BE2C (cell line): ENCODE data around the gene LCT.

Experiments used
- DNase-seq: peaks from one replicate; pipeline ENCODE4 v3.0.0-alpha.2; 2020
- H3K27me3 ChIP-seq: fragments of 250-450 bp; sonication (Bioruptor Pico); 2 replicates; pipeline ENCODE4 v1.5.1; 2020; ENCODE audit warnings: mild to moderate bottlenecking
- H3K36me3 ChIP-seq: fragments of 250-450 bp; sonication (Bioruptor Pico); 2 replicates; pipeline ENCODE4 v1.5.1; 2020; ENCODE audit warnings: mild to moderate bottlenecking
- H3K4me1 ChIP-seq: fragments of 250-450 bp; sonication (Bioruptor Pico); 2 replicates; pipeline ENCODE4 v1.5.1; 2020
- H3K4me3 ChIP-seq: 2 replicates; pipeline ENCODE4 v1.5.1; 2011; ENCODE audit warnings: low read depth, low read length
- H3K9me3 ChIP-seq: fragments of 250-450 bp; sonication (Bioruptor Pico); 2 replicates; pipeline ENCODE4 v1.5.1; 2020
- CTCF ChIP-seq: IDR thresholded peaks from 2 replicates; pipeline ENCODE4 v1.5.1; 2012; ENCODE audit warnings: mild to moderate bottlenecking, low read depth, low read length

The LCT gene

GRCh38 chr2:135786823-135787222, 50.2 kb downstream of the LCT start:
- Histone ChIP-seq H3K36me3 (no peaks in the 10 kb centered on the region), H3K4me1 (no peaks in the 10 kb centered on the region), H3K4me3 (no peak overlapping the region), H3K9me3 (no peaks in the 10 kb centered on the region), H3K27me3 (no peaks in the 10 kb centered on the region)
- DNase-seq = no peak
- TF ChIP-seq CTCF = no peak

- DNase-seq = no peak
- TF ChIP-seq CTCF = peak; percentile 20; the same call in 1 of the 2 replicates
- Histone ChIP-seq H3K4me3 (no peak overlapping the region), H3K4me1 (no peaks in the 10 kb centered on the region), H3K36me3 (peaks cover 7% of the 10 kb centered on the region; the same call in 1 of the 2 replicates), H3K27me3 (no peaks in the 10 kb centered on the region), H3K9me3 (no peaks in the 10 kb centered on the region)
Measured at GRCh38 chr2:135785032-135785431, 52.0 kb downstream of the LCT start.

- no peak overlapping the region for H3K4me3 ChIP-seq
- TF ChIP-seq CTCF = no peak
- H3K27me3 ChIP-seq = no peaks in the 10 kb centered on the region
- H3K36me3 ChIP-seq = peaks cover 7% of the 10 kb centered on the region; the same call in 1 of the 2 replicates
- DNase-seq = no peak
- H3K9me3 ChIP-seq = no peaks in the 10 kb centered on the region
- no peaks in the 10 kb centered on the region for H3K4me1 ChIP-seq
Measured at GRCh38 chr2:135783439-135783838, 53.5 kb downstream of the LCT start.

- peaks cover 7% of the 10 kb centered on the region; the same call in 1 of the 2 replicates for H3K36me3 ChIP-seq
- no peak for TF ChIP-seq CTCF
- H3K27me3 ChIP-seq = no peaks in the 10 kb centered on the region
- H3K4me1 ChIP-seq = no peaks in the 10 kb centered on the region
- H3K9me3 ChIP-seq = no peaks in the 10 kb centered on the region
- no peak for DNase-seq
- H3K4me3 ChIP-seq = no peak overlapping the region
Measured at GRCh38 chr2:135782231-135782630, 54.8 kb downstream of the LCT start.

GRCh38 chr2:135776367-135776766, 60.6 kb downstream of the LCT start:
- Histone ChIP-seq H3K27me3 (no peaks in the 10 kb centered on the region), H3K36me3 (peaks cover 19% of the 10 kb centered on the region), H3K9me3 (no peaks in the 10 kb centered on the region), H3K4me1 (no peaks in the 10 kb centered on the region), H3K4me3 (no peak overlapping the region)
- no peak for DNase-seq
- TF ChIP-seq CTCF = no peak

GRCh38 chr2:135775420-135775819, 61.6 kb downstream of the LCT start:
- no peak for TF ChIP-seq CTCF
- no peak for DNase-seq
- peaks cover 16% of the 10 kb centered on the region for H3K36me3 ChIP-seq

More at GRCh38 chr2:135775420-135775819, 61.6 kb downstream of the LCT start:
- no peaks in the 10 kb centered on the region for H3K27me3 ChIP-seq
- no peaks in the 10 kb centered on the region for H3K9me3 ChIP-seq
- H3K4me3 ChIP-seq = no peak overlapping the region
- H3K4me1 ChIP-seq = no peaks in the 10 kb centered on the region
